PC-3 (cell line): ENCODE data around the gene HNRNPUL2. TPM values are rescaled to one million over a fixed set of nuclear protein-coding genes. Genes with fewer than 3 reads are reported as not detected.

Source experiments
- ATAC-seq: fragments of 200-7000 bp; cut with Tn5 transposase; 2 replicates; pipeline ENCODE4 v1.9.1; 2020; ENCODE audit warnings: mild to moderate bottlenecking, moderate library complexity
- BruUV-seq: library from RNA; stranded (reverse); fragments of 400-500 nt; replicated peaks from 2 replicates; lab custom pipeline; 2021; lab: Mats Ljungman, UMichigan
- CTCF ChIA-PET: fragments of 300-600 bp; sonication (Branson Sonifier 250); formaldehyde crosslinking; loops from one replicate; lab custom pipeline; 2022; ENCODE audit warnings: antibody characterized with exemption; lab: Charles Lee
- POLR2A ChIA-PET: fragments of 300-600 bp; sonication (Branson Sonifier 250); formaldehyde crosslinking; loops from one replicate; lab custom pipeline; 2022; ENCODE audit warnings: antibody characterized with exemption; ENCODE audit not compliant: unreplicated experiment; lab: Charles Lee
- DNase-seq: peaks from one replicate; pipeline ENCODE4 v3.0.0-alpha.2; 2015
- H2AFZ ChIP-seq: fragments of 300-600 bp; sonication (generic); 2 replicates; pipeline ENCODE4 v1.6.0; 2016; ENCODE audit warnings: antibody characterized with exemption, low read length
- H3F3A ChIP-seq: fragments of 300-600 bp; sonication (generic); one replicate; pipeline ENCODE4 v1.6.0; 2017; ENCODE audit warnings: antibody characterized with exemption, low read length, control low read depth, mild to moderate bottlenecking; ENCODE audit not compliant: unreplicated experiment
- H3K27ac ChIP-seq: fragments of 300-600 bp; sonication (generic); 2 replicates; pipeline ENCODE4 v1.5.1; 2016; ENCODE audit warnings: mild to moderate bottlenecking, low read length
- H3K27me3 ChIP-seq: fragments of 300-600 bp; sonication (generic); 2 replicates; pipeline ENCODE4 v1.6.1; 2016; ENCODE audit warnings: low read length, mixed read lengths
- H3K36me3 ChIP-seq: fragments of 300-600 bp; sonication (generic); 2 replicates; pipeline ENCODE4 v1.6.1; 2016; ENCODE audit warnings: low read depth, mixed run types, low read length, mixed read lengths
- H3K4me1 ChIP-seq: fragments of 300-600 bp; sonication (generic); 2 replicates; pipeline ENCODE4 v1.5.1; 2016; ENCODE audit warnings: low read length; ENCODE audit not compliant: insufficient read depth
- H3K4me2 ChIP-seq: fragments of 300-600 bp; sonication (generic); 2 replicates; pipeline ENCODE4 v1.6.0; 2016; ENCODE audit warnings: low read length
- H3K4me3 ChIP-seq: fragments of 300-600 bp; sonication (generic); 2 replicates; pipeline ENCODE4 v1.5.1; 2016; ENCODE audit warnings: mild to moderate bottlenecking, low read length, mixed read lengths
- H3K79me2 ChIP-seq: fragments of 300-600 bp; sonication (generic); 2 replicates; pipeline ENCODE4 v1.6.1; 2017; ENCODE audit warnings: low read length, mixed read lengths
- H3K9ac ChIP-seq: fragments of 300-600 bp; sonication (generic); 2 replicates; pipeline ENCODE4 v1.6.0; 2016; ENCODE audit warnings: mild to moderate bottlenecking, low read length
- H3K9me2 ChIP-seq: fragments of 300-600 bp; sonication (generic); replicated peaks from 2 replicates; pipeline ENCODE4 v1.6.1; 2016; ENCODE audit warnings: mixed run types, low read length, mixed read lengths
- H3K9me3 ChIP-seq: fragments of 300-600 bp; sonication (generic); 2 replicates; pipeline ENCODE4 v1.6.1; 2016; ENCODE audit warnings: low read length, mixed read lengths
- H4K20me1 ChIP-seq: fragments of 300-600 bp; sonication (generic); 2 replicates; pipeline ENCODE4 v1.6.1; 2016; ENCODE audit warnings: low read length, mixed read lengths
- EZH2 ChIP-seq: fragments of 300-600 bp; sonication (generic); IDR thresholded peaks from one replicate; pipeline ENCODE4 v1.6.1; 2017; ENCODE audit warnings: antibody characterized with exemption, mild to moderate bottlenecking, low read length; ENCODE audit not compliant: unreplicated experiment
- EZH2phosphoT487 ChIP-seq: fragments of 300-600 bp; sonication (generic); IDR thresholded peaks from 2 replicates; pipeline ENCODE4 v1.6.1; 2018; ENCODE audit warnings: mild to moderate bottlenecking, antibody characterized with exemption, low read length, borderline replicate concordance
- intact Hi-C: fragments of 100-400 bp; cut with micrococcal nuclease; formaldehyde crosslinking; loops from 2 replicates; pipeline ENCODE4 v1.9.0; 2023
- total RNA-seq: library from RNA; depleted of rRNA; stranded (reverse); fragments of >200 nt; gene quantifications from 2 replicates; pipeline ENCODE4 v1.2.3, GENCODE V29; 2014
- TF ChIP-seq, protein P1 (sequence below): fragments of 300-600 bp; sonication (generic); conservative IDR thresholded peaks from 2 replicates; pipeline ENCODE4 v1.5.1; 2017; ENCODE audit warnings: antibody characterized with exemption, low read depth, mild to moderate bottlenecking, low read length

HNRNPUL2 gene
- total RNA-seq, 1 experiment from 2014 or later = 15.5 TPM

DNA sequence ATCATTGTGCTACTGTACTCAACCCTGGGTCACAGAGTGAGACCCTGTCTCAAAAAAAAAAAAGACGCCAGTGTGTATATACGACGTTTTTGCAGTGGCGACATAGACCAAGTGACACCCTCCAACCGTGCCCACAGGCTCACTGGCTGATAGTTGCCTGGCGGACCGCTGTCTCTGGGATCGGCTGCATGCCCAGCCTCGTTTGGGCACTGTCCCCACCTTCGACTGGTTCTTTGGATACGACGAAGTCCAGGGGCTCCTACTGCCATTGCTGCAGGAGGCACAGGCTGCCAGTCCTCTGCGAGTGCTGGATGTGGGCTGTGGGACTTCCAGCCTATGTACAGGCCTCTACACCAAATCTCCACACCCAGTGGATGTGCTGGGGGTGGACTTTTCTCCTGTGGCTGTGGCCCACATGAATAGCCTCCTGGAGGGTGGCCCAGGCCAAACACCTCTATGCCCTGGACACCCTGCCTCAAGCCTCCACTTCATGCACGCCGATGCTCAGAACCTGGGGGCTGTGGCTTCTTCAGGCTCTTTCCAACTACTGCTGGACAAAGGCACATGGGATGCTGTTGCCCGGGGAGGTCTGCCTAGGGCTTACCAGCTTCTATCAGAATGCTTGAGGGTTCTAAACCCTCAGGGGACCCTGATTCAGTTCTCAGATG, 60.9 kb downstream of the HNRNPUL2 start:
- no TSS peak for BruUV-seq
- Histone ChIP-seq H3F3A (peaks cover 13% of the 10 kb centered on the region), H4K20me1 (peaks cover 14% of the 10 kb centered on the region; the same call in 1 of the 2 replicates), H3K27ac (peak overlapping the region; percentile 30), H3K9me3 (no peaks in the 10 kb centered on the region), H3K9me2 (no peaks in the 10 kb centered on the region), H3K79me2 (peaks cover 72% of the 10 kb centered on the region), H3K4me3 (peak overlapping the region; percentile 98), H3K27me3 (no peaks in the 10 kb centered on the region), H3K4me2 (peak overlapping the region; percentile 93), H3K9ac (peak overlapping the region; percentile 92), H2AFZ (no peak overlapping the region), H3K36me3 (peaks cover 16% of the 10 kb centered on the region), H3K4me1 (peaks cover 35% of the 10 kb centered on the region)
- CTCF ChIA-PET = interaction anchor here (0.5 to 1.7 kb wide), 2 partner anchors 15 to 121 kb away, joined by 4 to 6 read pairs; partner anchors contain the start of gene TMEM179B
- DNase-seq (no peak), ATAC-seq (no peak)
- TF ChIP-seq, protein P1, sequence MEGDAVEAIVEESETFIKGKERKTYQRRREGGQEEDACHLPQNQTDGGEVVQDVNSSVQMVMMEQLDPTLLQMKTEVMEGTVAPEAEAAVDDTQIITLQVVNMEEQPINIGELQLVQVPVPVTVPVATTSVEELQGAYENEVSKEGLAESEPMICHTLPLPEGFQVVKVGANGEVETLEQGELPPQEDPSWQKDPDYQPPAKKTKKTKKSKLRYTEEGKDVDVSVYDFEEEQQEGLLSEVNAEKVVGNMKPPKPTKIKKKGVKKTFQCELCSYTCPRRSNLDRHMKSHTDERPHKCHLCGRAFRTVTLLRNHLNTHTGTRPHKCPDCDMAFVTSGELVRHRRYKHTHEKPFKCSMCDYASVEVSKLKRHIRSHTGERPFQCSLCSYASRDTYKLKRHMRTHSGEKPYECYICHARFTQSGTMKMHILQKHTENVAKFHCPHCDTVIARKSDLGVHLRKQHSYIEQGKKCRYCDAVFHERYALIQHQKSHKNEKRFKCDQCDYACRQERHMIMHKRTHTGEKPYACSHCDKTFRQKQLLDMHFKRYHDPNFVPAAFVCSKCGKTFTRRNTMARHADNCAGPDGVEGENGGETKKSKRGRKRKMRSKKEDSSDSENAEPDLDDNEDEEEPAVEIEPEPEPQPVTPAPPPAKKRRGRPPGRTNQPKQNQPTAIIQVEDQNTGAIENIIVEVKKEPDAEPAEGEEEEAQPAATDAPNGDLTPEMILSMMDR = no peak
- TF ChIP-seq EZH2 (no peak), EZH2phosphoT487 (no peak)
- intact Hi-C loops = no loop called here
- POLR2A ChIA-PET = interaction anchor here (0.6 to 2.1 kb wide), 2 partner anchors 11 to 96 kb away, joined by 5 to 11 read pairs; no protein-coding TSS in a partner anchor

DNA sequence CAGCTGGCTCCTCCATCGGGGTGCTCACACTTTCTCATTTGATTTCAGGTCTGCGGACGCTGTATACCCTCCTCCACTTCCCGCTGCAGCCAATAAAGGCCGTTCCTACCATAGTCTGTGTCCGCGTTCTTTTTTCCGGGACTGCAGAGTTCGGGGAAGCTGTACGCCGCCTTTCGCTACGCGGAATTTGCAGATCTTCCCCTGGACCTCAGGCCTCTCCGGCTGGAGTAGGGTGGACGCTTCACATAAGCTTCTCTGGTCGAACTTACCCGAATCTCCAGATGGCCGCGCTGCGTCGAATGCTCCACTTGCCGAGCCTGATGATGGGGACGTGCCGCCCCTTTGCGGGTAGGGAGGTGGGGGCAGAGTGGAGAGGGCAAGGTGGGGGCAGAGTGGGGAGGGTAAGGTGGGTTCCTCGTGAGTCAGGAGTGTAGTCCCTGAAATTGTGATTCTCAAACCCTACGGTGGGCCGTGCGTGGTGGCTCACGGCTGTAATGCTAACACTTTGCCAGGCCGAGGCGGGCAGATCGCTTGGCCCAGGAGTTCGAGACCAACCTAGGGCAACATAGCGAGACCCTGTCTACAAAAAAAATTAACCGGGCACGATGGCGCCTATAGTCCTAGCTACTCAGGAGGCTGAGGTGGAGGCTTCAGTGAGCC, 61.5 kb downstream of the HNRNPUL2 start:
- no peaks in the 10 kb centered on the region for H3K27me3 ChIP-seq
- no TSS peak for BruUV-seq
- no peak for DNase-seq

More for the DNA sequence above, 61.5 kb downstream of the HNRNPUL2 start:
- Histone ChIP-seq H3K9me2 (no peaks in the 10 kb centered on the region), H3K4me1 (peaks cover 32% of the 10 kb centered on the region), H4K20me1 (peaks cover 14% of the 10 kb centered on the region; the same call in 1 of the 2 replicates), H3K27ac (peak overlapping the region; percentile 30), H3K79me2 (peaks cover 65% of the 10 kb centered on the region), H3K36me3 (peaks cover 16% of the 10 kb centered on the region), H3K4me2 (peak overlapping the region; percentile 93), H3K4me3 (peak overlapping the region; percentile 98), H3K9ac (peak overlapping the region; percentile 92), H2AFZ (no peak overlapping the region), H3K9me3 (no peaks in the 10 kb centered on the region), H3F3A (peaks cover 13% of the 10 kb centered on the region)
- TF ChIP-seq EZH2phosphoT487 = no peak
- TF ChIP-seq, protein P1 = no peak
- no peak for TF ChIP-seq EZH2
- CTCF ChIA-PET = interaction anchor here (1.1 to 1.7 kb wide), 3 partner anchors 15 to 54 kb away, joined by 3 to 6 read pairs (median 6); partner anchors contain the start of gene B3GAT3
- peak; percentile 16 for ATAC-seq
- intact Hi-C loops = no loop called here
- POLR2A ChIA-PET = interaction anchor here (0.6 to 2.1 kb wide), 15 partner anchors 9 to 216 kb away, joined by 3 to 22 read pairs (median 6); partner anchors contain the start of genes EEF1G, INTS5, MTA2 and TUT1
